Esophagus (tissue), 2 donors: ENCODE data around the gene AFF3. TPM values are rescaled to one million over a fixed set of nuclear protein-coding genes. Genes with fewer than 3 reads are reported as not detected.

Experiments used
- H3K27ac ChIP-seq, 2 donors: one replicate each; pipeline ENCODE4 v1.5.1; 2013; ENCODE audit warnings: low read depth in 2 of 2, mild to moderate bottlenecking in 2 of 2, inconsistent platforms in 1 of 2, low read length in 1 of 2, moderate library complexity in 1 of 2
- H3K27me3 ChIP-seq, 2 donors: one replicate each; pipeline ENCODE4 v1.6.1; 2013; ENCODE audit warnings: low read length in 2 of 2, control low read depth in 1 of 2, mild to moderate bottlenecking in 1 of 2; ENCODE audit not compliant: insufficient read depth in 2 of 2, control insufficient read depth in 1 of 2
- H3K36me3 ChIP-seq, 2 donors: one replicate each; pipeline ENCODE4 v1.6.1; 2013; ENCODE audit warnings: low read length in 1 of 2; ENCODE audit not compliant: control insufficient read depth in 2 of 2, insufficient read depth in 2 of 2
- H3K4me1 ChIP-seq, 2 donors: one replicate each; pipeline ENCODE4 v1.6.1; 2013; ENCODE audit warnings: low read length in 1 of 2; ENCODE audit not compliant: control insufficient read depth in 2 of 2, insufficient read depth in 2 of 2
- H3K4me3 ChIP-seq, 2 donors: one replicate each; pipeline ENCODE4 v1.5.1; 2013; ENCODE audit warnings: low read length in 2 of 2, mild to moderate bottlenecking in 2 of 2, low read depth in 1 of 2, moderate library complexity in 1 of 2
- H3K9me3 ChIP-seq, 2 donors: one replicate each; pipeline ENCODE4 v1.6.1; 2013; ENCODE audit warnings: mild to moderate bottlenecking in 2 of 2, low read depth in 1 of 2, low read length in 1 of 2, moderate library complexity in 1 of 2; ENCODE audit not compliant: control insufficient read depth in 2 of 2, insufficient read depth in 1 of 2
- WGBS, 2 donors: extraction: QIAGEN DNeasy Blood & Tissue Kit; methylation state at CpG; one replicate each; pipeline ENCODE4 v1.1.7; 2013; 5-methylcytosine and 5-hydroxymethylcytosine counted together
- polyA plus RNA-seq, 2 donors: library from polyadenylated mRNA; stranded (reverse); fragments of 200-250 nt; gene quantifications; one replicate each; pipeline ENCODE4 v1.2.3, GENCODE V29; 2013
- donor health status: healthy with polysubstance abuse.
- donor health status: Bipolar disorder and iron deficiency.

AFF3 gene
- polyA plus RNA-seq, 2 donors: 1.0 to 1.1 TPM

DNA sequence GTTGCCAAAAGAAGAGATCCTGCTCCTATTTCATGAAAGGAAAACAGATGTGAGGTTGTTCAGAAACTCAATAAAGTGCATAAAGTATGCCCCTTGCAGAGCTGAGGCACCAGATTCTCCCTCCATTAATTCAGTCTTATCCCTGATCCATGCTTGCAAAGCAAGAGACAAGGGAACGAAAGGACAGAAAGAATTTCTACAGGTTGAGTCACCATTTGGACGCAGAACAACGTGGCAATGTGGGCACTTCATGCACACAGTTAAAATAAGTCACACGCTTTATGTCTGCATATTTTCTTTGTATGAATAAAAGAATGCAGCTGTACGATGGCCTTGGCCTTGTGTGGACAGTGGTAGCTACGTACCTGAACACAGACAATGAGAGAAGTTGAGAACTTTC, 330.8 kb downstream of the AFF3 start:
- Histone ChIP-seq H3K9me3 (no peaks in the 10 kb centered on the region), H3K36me3 (no peaks in the 10 kb centered on the region), H3K27ac (no peak overlapping the region), H3K27me3 (peaks cover 0 to 6% of the 10 kb centered on the region in 2 donors), H3K4me3 (no peak overlapping the region), H3K4me1 (no peaks in the 10 kb centered on the region)
- 81 to 87% methylated on average over 6 of the region's 6 CpGs for WGBS, 2 donors

DNA sequence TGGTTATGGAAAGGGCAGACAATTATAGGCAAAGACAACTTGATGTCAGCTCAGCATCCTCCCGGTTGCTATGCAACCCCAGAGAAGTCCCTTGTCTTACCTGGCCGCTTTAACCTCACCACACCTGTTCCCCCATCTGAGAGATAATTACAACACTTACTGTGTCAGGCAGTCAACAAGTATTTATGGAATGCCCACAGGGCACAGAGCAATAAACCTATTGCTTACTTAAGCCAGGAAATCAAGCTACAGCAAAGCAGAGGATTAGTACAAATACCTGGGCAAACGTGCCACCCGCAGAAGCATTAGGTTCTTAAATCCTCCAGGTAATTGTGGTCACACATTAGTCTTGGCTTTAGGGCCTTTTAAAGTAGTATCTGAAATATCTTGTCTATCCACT, 332.2 kb downstream of the AFF3 start:
- Histone ChIP-seq H3K4me1 (no peaks in the 10 kb centered on the region), H3K27ac (no peak overlapping the region), H3K36me3 (no peaks in the 10 kb centered on the region), H3K9me3 (no peaks in the 10 kb centered on the region), H3K27me3 (peaks cover 0 to 6% of the 10 kb centered on the region in 2 donors), H3K4me3 (no peak overlapping the region)
- 60 to 71% methylated on average over 4 of the region's 4 CpGs for WGBS, 2 donors

DNA sequence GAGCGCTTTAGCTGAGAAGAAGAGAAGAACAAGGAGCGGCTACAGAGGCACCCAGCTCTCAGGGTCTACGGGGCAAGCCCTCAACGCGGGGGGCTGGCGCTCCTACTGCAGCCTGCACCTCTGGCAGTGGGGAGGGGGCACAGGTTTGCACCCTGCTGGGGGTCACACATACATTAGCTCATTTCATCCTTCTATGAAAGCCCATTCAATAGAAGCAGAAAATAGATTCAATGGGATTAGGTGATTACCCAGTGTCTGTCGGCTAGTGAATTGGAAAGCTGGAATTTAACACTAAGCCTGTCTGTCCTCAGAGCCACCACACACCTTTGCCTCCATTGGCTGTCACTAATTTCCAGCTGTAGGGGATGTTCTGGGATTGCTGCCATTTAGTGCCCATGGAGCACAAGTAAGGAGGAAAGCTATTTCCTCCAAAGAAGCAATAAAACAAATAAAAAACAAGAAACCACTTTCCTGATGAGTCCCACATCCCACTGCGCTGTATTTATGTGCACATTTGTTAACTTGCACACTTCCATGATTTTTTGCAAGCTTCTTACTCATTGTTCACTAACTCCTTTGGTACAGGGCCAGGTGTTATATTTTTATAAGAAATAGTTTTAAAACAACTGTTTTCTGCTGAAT, 333.0 kb downstream of the AFF3 start:
- no peaks in the 10 kb centered on the region for H3K9me3 ChIP-seq
- WGBS, 2 donors: 83 to 86% methylated on average over 8 of the region's 8 CpGs
- H3K4me1 ChIP-seq: no peaks in the 10 kb centered on the region
- H3K27me3 ChIP-seq: peaks cover 0 to 6% of the 10 kb centered on the region in 2 donors
- no peak overlapping the region for H3K27ac ChIP-seq
- H3K4me3 ChIP-seq: no peak overlapping the region
- no peaks in the 10 kb centered on the region for H3K36me3 ChIP-seq

DNA sequence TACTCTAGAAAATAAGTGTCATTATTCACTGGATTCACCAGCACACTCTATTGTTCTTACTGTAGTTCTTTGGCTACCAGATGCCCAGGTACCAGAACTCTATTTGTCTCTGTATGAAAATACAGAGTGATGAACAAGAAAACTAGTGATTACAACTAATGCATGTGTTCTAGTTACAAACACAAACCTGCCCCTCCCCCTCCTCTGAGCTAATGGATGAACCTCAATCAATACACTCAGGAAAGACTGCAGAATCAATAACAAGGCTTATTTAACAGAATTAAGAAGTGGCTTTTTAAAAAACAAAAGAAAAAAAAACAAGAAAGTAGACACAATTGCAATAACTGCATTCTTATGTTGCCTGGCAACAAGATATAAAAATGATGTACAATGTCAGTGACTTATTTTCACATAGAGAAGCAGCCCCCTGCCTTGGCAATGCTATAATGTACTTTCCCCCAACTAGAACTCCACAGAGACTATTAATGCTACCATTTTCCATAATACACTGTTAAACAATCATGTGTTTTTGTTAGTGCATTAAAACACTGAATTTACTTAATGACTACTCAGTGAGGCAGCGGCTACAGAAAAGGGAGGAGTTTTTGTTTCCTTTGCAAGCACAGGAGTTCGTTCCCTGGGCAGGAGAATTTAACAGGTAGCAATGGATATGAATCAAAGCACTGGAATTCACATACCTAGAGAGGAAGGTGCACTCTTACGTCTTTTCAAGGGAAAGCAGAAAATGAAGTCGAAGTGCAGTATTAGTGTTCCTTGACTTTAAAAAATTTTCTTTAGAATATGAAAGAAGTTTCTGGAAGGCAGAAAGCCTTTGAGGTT, 333.8 kb downstream of the AFF3 start:
- peaks cover 0 to 6% of the 10 kb centered on the region in 2 donors for H3K27me3 ChIP-seq
- no peak overlapping the region for H3K27ac ChIP-seq
- no peak overlapping the region for H3K4me3 ChIP-seq
- H3K4me1 ChIP-seq: no peaks in the 10 kb centered on the region
- H3K9me3 ChIP-seq: no peaks in the 10 kb centered on the region
- H3K36me3 ChIP-seq: no peaks in the 10 kb centered on the region
- 60 to 62% methylated on average over 4 of the region's 4 CpGs for WGBS, 2 donors

- H3K4me3 ChIP-seq: no peak overlapping the region
- H3K27ac ChIP-seq: no peak overlapping the region
- WGBS, 2 donors: 80 to 84% methylated on average over 4 of the region's 4 CpGs
Observed at GRCh38 chr2:99806758-99807157, 335.6 kb downstream of the AFF3 start.

GRCh38 chr2:99805930-99806476, 336.4 kb downstream of the AFF3 start:
- H3K36me3 ChIP-seq: no peaks in the 10 kb centered on the region
- H3K9me3 ChIP-seq: no peaks in the 10 kb centered on the region
- WGBS, 2 donors: 91 to 94% methylated on average over 5 of the region's 5 CpGs
- no peaks in the 10 kb centered on the region for H3K4me1 ChIP-seq
- H3K4me3 ChIP-seq: no peak overlapping the region
- no peak overlapping the region for H3K27ac ChIP-seq
- peaks cover 0 to 6% of the 10 kb centered on the region in 2 donors for H3K27me3 ChIP-seq

More at GRCh38 chr2:99806758-99807157, 335.6 kb downstream of the AFF3 start:
- no peaks in the 10 kb centered on the region for H3K36me3 ChIP-seq
- H3K9me3 ChIP-seq: no peaks in the 10 kb centered on the region
- no peaks in the 10 kb centered on the region for H3K4me1 ChIP-seq
- H3K27me3 ChIP-seq: peaks cover 0 to 6% of the 10 kb centered on the region in 2 donors

GRCh38 chr2:99803846-99804245, 338.5 kb downstream of the AFF3 start:
- peaks cover 0 to 6% of the 10 kb centered on the region in 2 donors for H3K27me3 ChIP-seq

GRCh38 chr2:99802734-99803133, 339.7 kb downstream of the AFF3 start:
- H3K4me3 ChIP-seq: no peak overlapping the region
- H3K36me3 ChIP-seq: no peaks in the 10 kb centered on the region
- H3K27ac ChIP-seq: no peak overlapping the region
- no peaks in the 10 kb centered on the region for H3K9me3 ChIP-seq
- peaks cover 0 to 6% of the 10 kb centered on the region in 2 donors for H3K27me3 ChIP-seq
- H3K4me1 ChIP-seq: no peaks in the 10 kb centered on the region
- WGBS, 2 donors: 58 to 83% methylated on average over 1 of the region's 1 CpG

More at GRCh38 chr2:99803846-99804245, 338.5 kb downstream of the AFF3 start:
- no peaks in the 10 kb centered on the region for H3K36me3 ChIP-seq
- H3K4me3 ChIP-seq: no peak overlapping the region
- no peaks in the 10 kb centered on the region for H3K9me3 ChIP-seq
- WGBS, 2 donors: 59 to 63% methylated on average over 1 of the region's 1 CpG
- no peak overlapping the region for H3K27ac ChIP-seq
- no peaks in the 10 kb centered on the region for H3K4me1 ChIP-seq

DNA sequence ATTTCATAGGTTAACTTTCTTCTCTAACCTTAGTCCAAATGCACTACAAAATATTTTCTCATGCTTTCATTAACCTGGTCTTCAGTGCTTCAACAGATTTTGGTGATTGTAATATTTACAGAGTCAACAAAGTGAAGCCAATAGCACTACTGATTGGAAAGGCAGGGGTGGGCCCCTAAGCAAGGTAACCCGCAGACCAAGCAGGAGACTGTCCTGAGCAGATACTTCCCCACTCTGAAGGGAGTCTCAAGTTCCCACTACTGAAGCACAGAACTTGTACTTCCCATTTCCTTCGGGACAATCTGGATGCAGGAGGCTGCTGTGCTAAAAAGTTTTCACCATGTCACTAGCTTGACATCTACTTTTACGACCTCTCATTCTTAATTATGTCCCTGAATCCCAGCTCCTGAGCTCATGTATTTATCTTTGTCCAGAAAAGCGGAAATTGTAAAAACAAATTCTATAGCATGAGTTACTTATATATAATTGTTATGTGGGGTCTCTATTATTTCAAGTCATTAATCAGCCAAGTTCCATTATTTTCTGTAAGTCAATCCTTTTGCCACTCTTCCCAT, 341.0 kb downstream of the AFF3 start:
- no peaks in the 10 kb centered on the region for H3K4me1 ChIP-seq
- H3K27me3 ChIP-seq: no peaks in the 10 kb centered on the region
- no peak overlapping the region for H3K4me3 ChIP-seq
- H3K36me3 ChIP-seq: no peaks in the 10 kb centered on the region
- H3K27ac ChIP-seq: no peak overlapping the region
- 64 to 67% methylated on average over 4 of the region's 4 CpGs for WGBS, 2 donors
- no peaks in the 10 kb centered on the region for H3K9me3 ChIP-seq
